Karpas-422 (cell line): Measurements from ENCODE around the gene MED20. TPM values are rescaled to one million over a fixed set of nuclear protein-coding genes. Genes with fewer than 3 reads are reported as not detected.

ENCODE experiments used
- DNase-seq: peaks from one replicate; pipeline ENCODE4 v3.0.0-alpha.2; 2015
- H2AFZ ChIP-seq: fragments of 200-600 bp; sonication (generic); 2 replicates; pipeline ENCODE4 v1.6.1; 2014; ENCODE audit warnings: antibody characterized with exemption, low read length, mixed read lengths
- H3K27ac ChIP-seq: fragments of 200-600 bp; sonication (generic); 2 replicates; pipeline ENCODE4 v1.5.1; 2014; ENCODE audit warnings: mild to moderate bottlenecking, low read length, moderate library complexity
- H3K27me3 ChIP-seq: fragments of 200-600 bp; sonication (generic); 2 replicates; pipeline ENCODE4 v1.6.1; 2014; ENCODE audit warnings: low read length, mixed read lengths
- H3K36me3 ChIP-seq: fragments of 200-600 bp; sonication (generic); 2 replicates; pipeline ENCODE4 v1.6.1; 2014; ENCODE audit warnings: low read length, mixed read lengths; ENCODE audit not compliant: insufficient read depth
- H3K4me1 ChIP-seq: fragments of 200-600 bp; sonication (generic); 2 replicates; pipeline ENCODE4 v1.6.1; 2014; ENCODE audit warnings: mild to moderate bottlenecking, low read length, mixed read lengths
- H3K4me2 ChIP-seq: fragments of 200-600 bp; sonication (generic); 2 replicates; pipeline ENCODE4 v1.6.1; 2014; ENCODE audit warnings: low read length, low read depth, mild to moderate bottlenecking; ENCODE audit not compliant: poor library complexity, severe bottlenecking
- H3K4me3 ChIP-seq: fragments of 200-600 bp; sonication (generic); 2 replicates; pipeline ENCODE4 v1.5.1; 2014; ENCODE audit warnings: mild to moderate bottlenecking, antibody characterized with exemption, low read length, mixed read lengths
- H3K79me2 ChIP-seq: fragments of 200-600 bp; sonication (generic); 2 replicates; pipeline ENCODE4 v1.6.1; 2014; ENCODE audit warnings: mild to moderate bottlenecking, low read length, mixed read lengths
- H3K9ac ChIP-seq: fragments of 200-600 bp; sonication (generic); 2 replicates; pipeline ENCODE4 v1.6.0; 2014; ENCODE audit warnings: low read length
- H3K9me2 ChIP-seq: fragments of 200-600 bp; sonication (generic), shearing (Covaris generic); replicated peaks from 2 replicates; pipeline ENCODE4 v1.6.0; 2014; ENCODE audit warnings: mild to moderate bottlenecking, low read length, moderate library complexity; ENCODE audit not compliant: insufficient read depth
- H3K9me3 ChIP-seq: fragments of 300-700, 200-600 bp; sonication (generic); 2 replicates; pipeline ENCODE4 v1.6.1; 2014; ENCODE audit warnings: low read length, mixed read lengths
- H4K20me1 ChIP-seq: fragments of 200-600 bp; sonication (generic); 2 replicates; pipeline ENCODE4 v1.6.1; 2014; ENCODE audit warnings: mild to moderate bottlenecking, antibody characterized with exemption, low read length, low read depth; ENCODE audit not compliant: insufficient read depth
- total RNA-seq: library from RNA; depleted of rRNA; stranded (reverse); fragments of >200 nt; shearing (Covaris generic); gene quantifications from 2 replicates; pipeline ENCODE4 v1.2.3, GENCODE V29; 2014; ENCODE audit warnings: low replicate concordance

Gene MED20
- total RNA-seq, 1 experiment from 2014 or later: 24.1 TPM

DNA sequence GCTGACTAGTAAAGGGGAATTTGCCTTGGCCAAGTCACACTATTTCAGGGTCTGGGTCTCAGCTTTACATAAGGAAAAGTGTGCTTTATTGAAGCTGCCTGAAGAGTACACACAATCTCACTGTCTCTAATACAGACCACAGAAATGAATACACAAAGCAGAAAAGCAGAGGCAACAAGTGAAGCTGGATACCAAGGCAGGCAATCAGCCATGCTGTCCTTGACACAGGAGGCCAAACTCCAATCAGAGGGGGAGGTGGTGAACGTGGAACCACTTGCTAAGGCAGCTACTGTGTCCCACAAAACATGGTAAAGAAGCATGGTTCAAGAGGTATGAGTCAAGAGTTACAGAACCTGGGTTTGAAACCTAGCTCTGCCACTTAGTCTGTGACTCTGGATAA lies 42.4 kb upstream of the MED20 start:
- Histone ChIP-seq H3K79me2 (no peaks in the 10 kb centered on the region), H4K20me1 (no peaks in the 10 kb centered on the region), H3K9me2 (no peaks in the 10 kb centered on the region), H3K27ac (no peak overlapping the region), H3K9me3 (no peaks in the 10 kb centered on the region), H3K4me3 (no peak overlapping the region), H3K4me2 (no peak overlapping the region), H3K9ac (no peak overlapping the region), H3K36me3 (no peaks in the 10 kb centered on the region), H3K4me1 (no peaks in the 10 kb centered on the region), H2AFZ (no peak overlapping the region), H3K27me3 (no peaks in the 10 kb centered on the region)
- DNase-seq: no peak

DNA sequence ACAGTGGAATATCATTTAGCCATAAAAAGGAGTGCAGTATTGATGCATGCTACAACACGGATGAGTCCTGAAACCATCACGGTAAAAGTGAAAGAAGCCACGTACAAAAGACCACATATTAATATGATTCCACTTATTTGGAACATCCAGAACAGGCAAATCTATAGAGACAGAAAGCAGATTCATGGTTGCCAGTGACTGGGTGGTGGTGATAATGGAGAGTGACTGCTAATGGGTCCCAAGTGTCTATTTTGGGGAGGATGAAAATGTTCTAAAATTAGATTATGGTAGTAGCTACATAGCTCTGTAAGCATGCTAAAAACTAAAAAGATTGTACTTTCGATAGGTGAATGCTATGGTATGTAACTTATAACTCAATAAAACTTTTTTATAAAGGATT lies 39.1 kb upstream of the MED20 start:
- H3K4me1 ChIP-seq: no peaks in the 10 kb centered on the region
- no peaks in the 10 kb centered on the region for H3K9me3 ChIP-seq
- no peaks in the 10 kb centered on the region for H3K27me3 ChIP-seq
- no peak overlapping the region for H3K4me2 ChIP-seq
- no peaks in the 10 kb centered on the region for H3K9me2 ChIP-seq
- no peak for DNase-seq
- no peaks in the 10 kb centered on the region for H4K20me1 ChIP-seq
- no peaks in the 10 kb centered on the region for H3K79me2 ChIP-seq
- H2AFZ ChIP-seq: no peak overlapping the region
- H3K27ac ChIP-seq: no peak overlapping the region
- H3K4me3 ChIP-seq: no peak overlapping the region
- no peaks in the 10 kb centered on the region for H3K36me3 ChIP-seq
- no peak overlapping the region for H3K9ac ChIP-seq

- H2AFZ ChIP-seq: no peak overlapping the region
- no peak overlapping the region for H3K9ac ChIP-seq
- no peak overlapping the region for H3K4me2 ChIP-seq
- no peaks in the 10 kb centered on the region for H4K20me1 ChIP-seq
- H3K9me3 ChIP-seq: no peaks in the 10 kb centered on the region
- no peaks in the 10 kb centered on the region for H3K36me3 ChIP-seq
- no peak overlapping the region for H3K27ac ChIP-seq
- no peaks in the 10 kb centered on the region for H3K9me2 ChIP-seq
- H3K27me3 ChIP-seq: no peaks in the 10 kb centered on the region
- H3K4me1 ChIP-seq: no peaks in the 10 kb centered on the region
- H3K4me3 ChIP-seq: no peak overlapping the region
- no peaks in the 10 kb centered on the region for H3K79me2 ChIP-seq
- DNase-seq: no peak
Measured at GRCh38 chr6:41958022-41958856, 37.3 kb upstream of the MED20 start.

DNA sequence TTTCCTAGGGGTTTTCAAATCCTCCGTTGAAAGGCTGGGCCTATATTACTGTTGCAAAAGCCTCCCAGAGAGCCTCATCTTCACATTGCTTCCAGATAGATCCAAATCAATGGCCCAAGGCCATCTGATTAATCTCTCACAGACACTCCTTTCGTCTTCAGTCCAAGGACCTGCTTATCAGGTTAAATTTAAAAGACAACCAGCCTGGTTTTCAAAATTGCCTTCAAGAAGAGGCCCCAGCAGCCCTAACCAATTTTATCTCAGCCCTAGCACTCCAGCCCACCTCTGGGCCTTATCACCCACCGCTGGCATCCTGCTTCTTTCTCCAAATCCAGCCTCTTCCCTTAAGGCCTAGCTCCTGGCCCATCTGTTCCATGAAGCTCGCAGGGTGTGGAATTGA lies 36.2 kb upstream of the MED20 start:
- Histone ChIP-seq H2AFZ (no peak overlapping the region), H3K36me3 (no peaks in the 10 kb centered on the region), H3K79me2 (no peaks in the 10 kb centered on the region), H3K9me2 (no peaks in the 10 kb centered on the region), H3K9me3 (no peaks in the 10 kb centered on the region), H3K27ac (no peak overlapping the region), H3K27me3 (no peaks in the 10 kb centered on the region), H3K4me2 (no peak overlapping the region), H4K20me1 (no peaks in the 10 kb centered on the region), H3K4me1 (no peaks in the 10 kb centered on the region), H3K4me3 (no peak overlapping the region), H3K9ac (no peak overlapping the region)
- no peak for DNase-seq

DNA sequence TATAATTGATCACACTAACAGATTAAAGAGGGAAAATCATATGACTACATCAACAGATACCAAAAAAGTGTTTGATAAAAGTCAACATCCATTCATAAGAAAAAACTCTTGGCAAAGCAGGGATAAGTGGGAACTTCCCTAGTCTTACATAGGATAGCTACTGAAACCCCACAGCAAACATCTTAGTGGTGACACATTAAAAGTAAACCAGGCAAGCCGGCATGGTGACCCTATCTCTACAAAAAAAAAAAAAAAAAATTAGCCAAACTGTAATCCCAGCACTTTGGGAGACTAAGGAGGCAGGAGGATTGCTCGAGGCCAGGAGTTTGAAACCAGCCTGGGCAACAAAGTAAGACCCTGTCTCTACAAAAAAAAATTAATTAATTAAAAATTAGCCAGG lies 34.5 kb upstream of the MED20 start:
- Histone ChIP-seq H3K79me2 (no peaks in the 10 kb centered on the region), H3K27ac (no peak overlapping the region)
- no peak for DNase-seq

GRCh38 chr6:41954668-41955067 lies 33.7 kb upstream of the MED20 start:
- H3K27ac ChIP-seq: no peak overlapping the region
- no peaks in the 10 kb centered on the region for H3K79me2 ChIP-seq
- no peaks in the 10 kb centered on the region for H3K4me1 ChIP-seq

More for the DNA sequence above, 34.5 kb upstream of the MED20 start:
- Histone ChIP-seq H3K27me3 (no peaks in the 10 kb centered on the region), H3K4me1 (no peaks in the 10 kb centered on the region), H3K4me3 (no peak overlapping the region), H3K4me2 (no peak overlapping the region), H3K9me2 (no peaks in the 10 kb centered on the region), H2AFZ (no peak overlapping the region), H3K9ac (no peak overlapping the region), H4K20me1 (no peaks in the 10 kb centered on the region), H3K9me3 (no peaks in the 10 kb centered on the region), H3K36me3 (no peaks in the 10 kb centered on the region)

DNA sequence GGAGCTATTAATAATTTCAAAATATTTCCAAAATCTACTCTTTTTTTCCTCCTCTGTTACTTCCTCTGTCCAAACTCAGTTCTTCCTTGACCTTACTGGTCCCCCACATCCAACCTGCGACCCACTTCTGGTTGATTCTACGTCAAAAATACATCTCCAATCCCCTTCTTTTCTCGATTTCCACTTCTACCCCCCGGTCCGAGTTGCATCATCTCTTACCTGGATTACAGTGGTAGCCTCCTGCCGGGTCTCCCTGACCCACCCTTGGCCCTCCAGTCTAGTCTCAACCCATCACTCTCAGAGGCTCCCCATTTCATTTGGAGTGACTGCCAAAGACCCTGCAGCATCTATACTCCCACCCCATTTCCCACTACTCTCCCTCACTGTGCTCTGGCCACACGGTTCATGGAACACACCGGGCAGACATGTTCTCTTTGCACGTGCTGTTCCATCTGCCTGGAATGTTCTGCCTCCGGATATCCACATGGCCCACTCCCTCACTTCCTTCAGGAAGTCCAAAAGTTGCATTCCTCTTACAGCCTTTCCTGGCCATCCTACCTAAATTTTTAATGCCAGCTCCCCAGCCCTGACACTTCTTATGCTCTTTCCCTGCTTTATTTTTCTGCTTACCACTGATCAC lies 26.8 kb upstream of the MED20 start:
- H3K4me2 ChIP-seq: no peak overlapping the region
- no peaks in the 10 kb centered on the region for H3K79me2 ChIP-seq
- H2AFZ ChIP-seq: no peak overlapping the region
- H3K27ac ChIP-seq: no peak overlapping the region
- H3K9me2 ChIP-seq: no peaks in the 10 kb centered on the region
- H3K9me3 ChIP-seq: no peaks in the 10 kb centered on the region
- H3K4me1 ChIP-seq: no peaks in the 10 kb centered on the region; the same call in 1 of the 2 replicates
- H3K36me3 ChIP-seq: no peaks in the 10 kb centered on the region
- DNase-seq: peak; percentile 16
- H4K20me1 ChIP-seq: no peaks in the 10 kb centered on the region
- H3K9ac ChIP-seq: no peak overlapping the region
- H3K4me3 ChIP-seq: no peak overlapping the region
- no peaks in the 10 kb centered on the region for H3K27me3 ChIP-seq

More at GRCh38 chr6:41954668-41955067, 33.7 kb upstream of the MED20 start:
- Histone ChIP-seq H3K9ac (no peak overlapping the region), H3K4me2 (no peak overlapping the region), H3K9me3 (no peaks in the 10 kb centered on the region), H3K36me3 (no peaks in the 10 kb centered on the region), H2AFZ (no peak overlapping the region), H3K27me3 (no peaks in the 10 kb centered on the region), H3K9me2 (no peaks in the 10 kb centered on the region), H4K20me1 (no peaks in the 10 kb centered on the region), H3K4me3 (no peak overlapping the region)
- peak; percentile 5 for DNase-seq

GRCh38 chr6:41943456-41943855 lies 22.5 kb upstream of the MED20 start:
- peaks cover 30% of the 10 kb centered on the region for H3K4me1 ChIP-seq
- no peak overlapping the region for H3K4me2 ChIP-seq
- no peak overlapping the region for H3K4me3 ChIP-seq
- H3K9me3 ChIP-seq: no peaks in the 10 kb centered on the region
- peaks cover 30% of the 10 kb centered on the region for H3K79me2 ChIP-seq
- no peaks in the 10 kb centered on the region for H3K36me3 ChIP-seq
- no peak overlapping the region for H3K27ac ChIP-seq
- no peaks in the 10 kb centered on the region for H3K9me2 ChIP-seq
- no peaks in the 10 kb centered on the region for H3K27me3 ChIP-seq
- 0 out of 2 replicates have a peak, but pooled peaks cover 11% of the 10 kb centered on the region for H4K20me1 ChIP-seq
- no peak overlapping the region for H2AFZ ChIP-seq
- H3K9ac ChIP-seq: no peak overlapping the region
- DNase-seq: peak; percentile 36
